Measurements from ENCODE around the gene CREB3L2.

The CREB3L2 gene

GRCh38 chr7:138006106-138006505, 4.2 kb upstream of the CREB3L2 start:
- H3K4me3 ChIP-seq (ENCODE audit: low read depth, low read length), result no peak overlapping the region
- no peak for TF ChIP-seq CTCF (IDR thresholded peaks at IDR 0.05; ENCODE audit: low read depth, low read length)
- DNase-seq (ENCODE audit: low read depth, low spot score), result no peak
- in situ Hi-C loops (cut with HindIII; ENCODE audit: low sequenced_read_pairs), result no loop called here

GRCh38 chr7:138004936-138005335, 3.0 kb upstream of the CREB3L2 start:
- TF ChIP-seq CTCF (IDR thresholded peaks at IDR 0.05; ENCODE audit: low read depth, low read length), result no peak
- H3K4me3 ChIP-seq (ENCODE audit: low read depth, low read length), result no peak overlapping the region
- in situ Hi-C loops (cut with HindIII; ENCODE audit: low sequenced_read_pairs), result no loop called here
- DNase-seq (ENCODE audit: low read depth, low spot score), result no peak

- no peak overlapping the region for H3K4me3 ChIP-seq (ENCODE audit: low read depth, low read length)
- no peak for TF ChIP-seq CTCF (IDR thresholded peaks at IDR 0.05; ENCODE audit: low read depth, low read length)
- in situ Hi-C loops (cut with HindIII; ENCODE audit: low sequenced_read_pairs), result no loop called here
- no peak for DNase-seq (ENCODE audit: low read depth, low spot score)
These were observed 2.2 kb upstream of the CREB3L2 start for GRCh38 chr7:138004046-138004445.

- in situ Hi-C loops (cut with HindIII; ENCODE audit: low sequenced_read_pairs), result no loop called here
- TF ChIP-seq CTCF (IDR thresholded peaks at IDR 0.05; ENCODE audit: low read depth, low read length), result no peak
- no peak overlapping the region for H3K4me3 ChIP-seq (ENCODE audit: low read depth, low read length)
- DNase-seq (ENCODE audit: low read depth, low spot score), result no peak
These were observed 923 bp upstream of the CREB3L2 start for GRCh38 chr7:138002828-138003189.

GRCh38 chr7:138002096-138002827, 376 bp upstream of the CREB3L2 start:
- TF ChIP-seq CTCF (IDR thresholded peaks at IDR 0.05; ENCODE audit: low read depth, low read length), result peak; percentile 92
- H3K4me3 ChIP-seq (ENCODE audit: low read depth, low read length), result peak overlapping the region; percentile 95
- peak; percentile 100 for DNase-seq (ENCODE audit: low read depth, low spot score)
- in situ Hi-C loops (cut with HindIII; ENCODE audit: low sequenced_read_pairs), result no loop called here

- in situ Hi-C loops (cut with HindIII; ENCODE audit: low sequenced_read_pairs), result no loop called here
- peak overlapping the region; percentile 95 for H3K4me3 ChIP-seq (ENCODE audit: low read depth, low read length)
- DNase-seq (ENCODE audit: low read depth, low spot score), result peak; percentile 98
- no peak for TF ChIP-seq CTCF (IDR thresholded peaks at IDR 0.05; ENCODE audit: low read depth, low read length)
These were observed 1.7 kb downstream of the CREB3L2 start for GRCh38 chr7:138000081-138000701.
